Activated naive CD4-positive, alpha-beta T cell treated with anti-CD3 and anti-CD28 coated beads, Interleukin-2, amount 50 U/mL, for 24 hours (primary cell): ENCODE results near the gene HEG1.

Experiments used
- H3K27ac Mint-ChIP-seq: one replicate; pipeline ENCODE4 v1.8.0; 2021; ENCODE audit warnings: mild to moderate bottlenecking, mixed read lengths
- H3K27me3 Mint-ChIP-seq: one replicate; pipeline ENCODE4 v1.8.0; 2021; ENCODE audit warnings: mixed read lengths
- H3K36me3 Mint-ChIP-seq: one replicate; pipeline ENCODE4 v1.8.0; 2021; ENCODE audit warnings: mixed read lengths
- H3K4me1 Mint-ChIP-seq: one replicate; pipeline ENCODE4 v1.8.0; 2021; ENCODE audit warnings: mixed read lengths
- H3K4me3 Mint-ChIP-seq: one replicate; pipeline ENCODE4 v1.8.0; 2021; ENCODE audit warnings: mild to moderate bottlenecking, mixed read lengths
- H3K9me3 Mint-ChIP-seq: one replicate; pipeline ENCODE4 v1.8.0; 2021; ENCODE audit warnings: mixed read lengths

HEG1 gene

GRCh38 chr3:125058529-125058928 is 2.7 kb upstream of the HEG1 start:
- Mint-ChIP-seq H3K9me3 (no peaks in the 10 kb centered on the region), H3K36me3 (peaks cover 3% of the 10 kb centered on the region), H3K27me3 (peaks cover 4% of the 10 kb centered on the region), H3K4me3 (no peak overlapping the region), H3K4me1 (peaks cover 27% of the 10 kb centered on the region), H3K27ac (no peak overlapping the region)

- peaks cover 3% of the 10 kb centered on the region for H3K27me3 Mint-ChIP-seq
- H3K4me3 Mint-ChIP-seq: no peak overlapping the region
- H3K36me3 Mint-ChIP-seq: peaks cover 2% of the 10 kb centered on the region
- no peaks in the 10 kb centered on the region for H3K9me3 Mint-ChIP-seq
- no peak overlapping the region for H3K27ac Mint-ChIP-seq
- peaks cover 39% of the 10 kb centered on the region for H3K4me1 Mint-ChIP-seq
Measured at GRCh38 chr3:125057186-125057850, 1.5 kb upstream of the HEG1 start.

- no peaks in the 10 kb centered on the region for H3K27me3 Mint-ChIP-seq
- H3K36me3 Mint-ChIP-seq: peaks cover 4% of the 10 kb centered on the region
- peak overlapping the region; percentile 94 for H3K4me3 Mint-ChIP-seq
- peaks cover 58% of the 10 kb centered on the region for H3K4me1 Mint-ChIP-seq
- H3K9me3 Mint-ChIP-seq: no peaks in the 10 kb centered on the region
- H3K27ac Mint-ChIP-seq: peak overlapping the region; percentile 92
Measured at GRCh38 chr3:125055331-125055912, 375 bp downstream of the HEG1 start.

- Mint-ChIP-seq H3K4me1 (peaks cover 62% of the 10 kb centered on the region), H3K4me3 (peak overlapping the region; percentile 94), H3K27ac (peak overlapping the region; percentile 92), H3K36me3 (peaks cover 5% of the 10 kb centered on the region), H3K27me3 (no peaks in the 10 kb centered on the region), H3K9me3 (no peaks in the 10 kb centered on the region)
Measured at GRCh38 chr3:125054449-125055329, 1.1 kb downstream of the HEG1 start.

GRCh38 chr3:125054062-125054448 is 1.7 kb downstream of the HEG1 start:
- peaks cover 7% of the 10 kb centered on the region for H3K36me3 Mint-ChIP-seq
- H3K4me1 Mint-ChIP-seq: peaks cover 68% of the 10 kb centered on the region

GRCh38 chr3:125053304-125053699 is 2.5 kb downstream of the HEG1 start:
- Mint-ChIP-seq H3K27ac (peak overlapping the region; percentile 38), H3K4me3 (peak overlapping the region; percentile 94), H3K4me1 (peaks cover 75% of the 10 kb centered on the region)

More at GRCh38 chr3:125054062-125054448, 1.7 kb downstream of the HEG1 start:
- H3K27me3 Mint-ChIP-seq: no peaks in the 10 kb centered on the region
- no peaks in the 10 kb centered on the region for H3K9me3 Mint-ChIP-seq
- H3K4me3 Mint-ChIP-seq: peak overlapping the region; percentile 94
- peak overlapping the region; percentile 92 for H3K27ac Mint-ChIP-seq

GRCh38 chr3:125052624-125053303 is 3.0 kb downstream of the HEG1 start:
- H3K27ac Mint-ChIP-seq: peak overlapping the region; percentile 69
- H3K27me3 Mint-ChIP-seq: no peaks in the 10 kb centered on the region
- peaks cover 78% of the 10 kb centered on the region for H3K4me1 Mint-ChIP-seq
- peak overlapping the region; percentile 94 for H3K4me3 Mint-ChIP-seq
- H3K9me3 Mint-ChIP-seq: no peaks in the 10 kb centered on the region
- H3K36me3 Mint-ChIP-seq: peaks cover 8% of the 10 kb centered on the region

More at GRCh38 chr3:125053304-125053699, 2.5 kb downstream of the HEG1 start:
- H3K36me3 Mint-ChIP-seq: peaks cover 7% of the 10 kb centered on the region
- H3K27me3 Mint-ChIP-seq: no peaks in the 10 kb centered on the region
- H3K9me3 Mint-ChIP-seq: no peaks in the 10 kb centered on the region

- H3K4me1 Mint-ChIP-seq: peaks cover 78% of the 10 kb centered on the region
- H3K27ac Mint-ChIP-seq: peak overlapping the region; percentile 73
- peak overlapping the region; percentile 94 for H3K4me3 Mint-ChIP-seq
- H3K9me3 Mint-ChIP-seq: no peaks in the 10 kb centered on the region
- no peaks in the 10 kb centered on the region for H3K27me3 Mint-ChIP-seq
- peaks cover 10% of the 10 kb centered on the region for H3K36me3 Mint-ChIP-seq
Measured at GRCh38 chr3:125051715-125052581, 3.8 kb downstream of the HEG1 start.

GRCh38 chr3:125051205-125051604 is 4.6 kb downstream of the HEG1 start:
- Mint-ChIP-seq H3K4me3 (peak overlapping the region; percentile 94), H3K36me3 (peaks cover 10% of the 10 kb centered on the region), H3K4me1 (peaks cover 73% of the 10 kb centered on the region), H3K9me3 (no peaks in the 10 kb centered on the region), H3K27me3 (no peaks in the 10 kb centered on the region), H3K27ac (peak overlapping the region; percentile 73)

- H3K9me3 Mint-ChIP-seq: no peaks in the 10 kb centered on the region
- no peaks in the 10 kb centered on the region for H3K27me3 Mint-ChIP-seq
- H3K4me1 Mint-ChIP-seq: peaks cover 76% of the 10 kb centered on the region
- no peak overlapping the region for H3K4me3 Mint-ChIP-seq
- H3K27ac Mint-ChIP-seq: no peak overlapping the region
- H3K36me3 Mint-ChIP-seq: peaks cover 10% of the 10 kb centered on the region
Measured at GRCh38 chr3:125050488-125051090, 5.2 kb downstream of the HEG1 start.

- H3K4me3 Mint-ChIP-seq: no peak overlapping the region
- peak overlapping the region; percentile 1 for H3K27ac Mint-ChIP-seq
- H3K4me1 Mint-ChIP-seq: peaks cover 57% of the 10 kb centered on the region
Measured at GRCh38 chr3:125048282-125048681, 7.5 kb downstream of the HEG1 start.

GRCh38 chr3:125045965-125046364 is 9.8 kb downstream of the HEG1 start:
- H3K4me3 Mint-ChIP-seq: no peak overlapping the region
- no peak overlapping the region for H3K27ac Mint-ChIP-seq
- peaks cover 12% of the 10 kb centered on the region for H3K36me3 Mint-ChIP-seq
- no peaks in the 10 kb centered on the region for H3K9me3 Mint-ChIP-seq
- H3K4me1 Mint-ChIP-seq: peaks cover 43% of the 10 kb centered on the region
- H3K27me3 Mint-ChIP-seq: no peaks in the 10 kb centered on the region

More at GRCh38 chr3:125048282-125048681, 7.5 kb downstream of the HEG1 start:
- H3K36me3 Mint-ChIP-seq: peaks cover 10% of the 10 kb centered on the region
- no peaks in the 10 kb centered on the region for H3K9me3 Mint-ChIP-seq
- H3K27me3 Mint-ChIP-seq: no peaks in the 10 kb centered on the region

GRCh38 chr3:125045194-125045593 is 10.6 kb downstream of the HEG1 start:
- H3K27ac Mint-ChIP-seq: no peak overlapping the region
- no peak overlapping the region for H3K4me3 Mint-ChIP-seq
- H3K36me3 Mint-ChIP-seq: peaks cover 7% of the 10 kb centered on the region
- H3K9me3 Mint-ChIP-seq: no peaks in the 10 kb centered on the region
- no peaks in the 10 kb centered on the region for H3K27me3 Mint-ChIP-seq
- peaks cover 38% of the 10 kb centered on the region for H3K4me1 Mint-ChIP-seq

- Mint-ChIP-seq H3K27me3 (no peaks in the 10 kb centered on the region), H3K4me1 (peaks cover 40% of the 10 kb centered on the region), H3K4me3 (no peak overlapping the region), H3K27ac (no peak overlapping the region), H3K9me3 (no peaks in the 10 kb centered on the region), H3K36me3 (peaks cover 5% of the 10 kb centered on the region)
Measured at GRCh38 chr3:125043599-125044151, 12.1 kb downstream of the HEG1 start.
